Ammon's horn (tissue), 1 donor: ENCODE measurements around the gene ERVW-1.

Source experiments
- DNase-seq: peaks from one replicate; pipeline ENCODE4 v3.0.0-alpha.2; 2016; ENCODE audit warnings: low spot score

The ERVW-1 gene

GRCh38 chr7:92425311-92425947 lies 52.3 kb downstream of the ERVW-1 start:
- no peak for DNase-seq

- no peak for DNase-seq
Measured at GRCh38 chr7:92423710-92424131, 54.0 kb downstream of the ERVW-1 start.

- DNase-seq = no peak
Measured at GRCh38 chr7:92422926-92423325, 54.8 kb downstream of the ERVW-1 start.

DNA sequence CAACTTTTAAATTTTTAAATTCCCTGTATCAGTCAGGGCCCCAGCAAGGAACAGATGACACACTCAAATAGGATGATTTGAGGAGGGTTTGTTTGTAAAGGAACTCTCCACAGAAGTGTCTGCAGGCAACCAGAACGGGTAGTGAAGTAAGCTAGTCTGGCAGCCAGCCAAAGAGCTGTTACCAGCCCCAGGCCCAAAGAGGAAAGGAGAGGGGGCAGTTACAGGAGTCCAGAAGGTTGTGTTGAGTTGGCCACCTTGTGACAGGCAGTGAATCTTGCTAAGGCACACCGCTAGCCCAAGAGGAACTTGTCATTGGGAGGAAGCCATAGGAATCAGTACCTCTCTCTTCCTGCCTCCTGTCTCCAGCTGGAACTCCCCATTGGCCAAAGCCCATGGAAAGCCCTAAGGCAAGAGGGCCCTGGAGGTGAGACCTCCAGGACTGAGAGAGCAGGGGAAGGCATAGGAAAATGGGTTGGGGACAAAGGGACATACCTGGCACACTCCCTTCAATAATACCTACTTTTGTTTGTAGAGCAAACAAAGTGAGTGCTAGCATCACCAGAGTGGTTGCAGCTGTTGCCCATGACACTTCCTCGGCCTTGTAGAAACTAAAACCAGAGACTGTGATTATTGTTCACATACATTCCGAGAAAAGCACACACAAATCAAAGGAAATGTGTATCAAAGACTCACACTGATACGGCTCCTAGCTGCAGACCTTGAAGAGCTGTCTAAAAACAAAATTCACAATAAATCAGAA lies 55.9 kb downstream of the ERVW-1 start:
- DNase-seq = no peak
